H1 (cell line): ENCODE measurements around the gene KMT2A. TPM values are rescaled to one million over a fixed set of nuclear protein-coding genes. Genes with fewer than 3 reads are reported as not detected.

Source experiments
- CBX8 ChIP-seq: fragments of 300-800, 300-1000 bp; sonication (generic); IDR thresholded peaks from 2 replicates; pipeline ENCODE4 v1.7.1; 2016; ENCODE audit warnings: low read depth, low read length, borderline replicate concordance
- CEBPB ChIP-seq: IDR thresholded peaks from 2 replicates; pipeline ENCODE4 v1.6.1; 2012; ENCODE audit warnings: low read depth, low read length
- JUN ChIP-seq: IDR thresholded peaks from 2 replicates; pipeline ENCODE4 v1.6.1; 2011; ENCODE audit warnings: low read depth, mild to moderate bottlenecking, improper control_type of control experiment, low read length
- PHF8 ChIP-seq: fragments of 200-600 bp; sonication (generic); conservative IDR thresholded peaks from 2 replicates; pipeline ENCODE4 v1.7.1; 2012; ENCODE audit warnings: low read depth, mild to moderate bottlenecking, inconsistent platforms, low read length, moderate library complexity
- POLR2AphosphoS5 ChIP-seq: IDR thresholded peaks from 2 replicates; pipeline ENCODE4 v1.6.1; 2011; ENCODE audit warnings: low read depth, low read length
- SIN3A ChIP-seq, 2 experiments: IDR thresholded peaks in 1 of 2; conservative IDR thresholded peaks in 1 of 2; 2 replicates each; pipeline ENCODE4 v1.6.1; 2011 to 2012; ENCODE audit warnings: low read length in 2 of 2, improper control_type of control experiment in 1 of 2, low read depth in 1 of 2, mild to moderate bottlenecking in 1 of 2
- SRF ChIP-seq: IDR thresholded peaks from 2 replicates; pipeline ENCODE4 v1.6.1; 2011; ENCODE audit warnings: mild to moderate bottlenecking, low read depth, low read length, moderate library complexity
- polyA plus RNA-seq, 7 experiments: library from polyadenylated mRNA; depleted of rRNA in 3 of 7; stranded (reverse) in 5 of 7; unstranded in 2 of 7; fragments of >200 nt in 5 of 7; fragments of 200-250 nt in 2 of 7; gene quantifications; 1 replicate in 5 of 7; 2 replicates in 1 of 7; 4 replicates in 1 of 7; pipeline versions ENCODE4 v1.2.1 to v1.2.3, GENCODE V29; 2011 to 2013; ENCODE audit warnings: missing spikeins in 2 of 7, mixed read lengths in 2 of 7
- total RNA-seq: library from RNA; stranded (reverse); fragmentation: NEBNext Ultra II Directional; extraction: Animal tissue kit (Norgen Biotek cat#: 25700); gene quantifications from 2 replicates; pipeline ENCODE4 v1.2.1, GENCODE V29; 2021
- TF ChIP-seq, protein P1 (sequence below): fragments of 300-600 bp; sonication (generic); IDR thresholded peaks from 2 replicates; pipeline ENCODE4 v1.7.1; 2012; ENCODE audit warnings: low read length, moderate library complexity, mild to moderate bottlenecking, inconsistent platforms; ENCODE audit not compliant: insufficient replicate concordance

KMT2A gene
- total and polyA plus RNA-seq, 2 of the 8 experiments (the other 6 are each of a cell fraction or from before 2014, with no cell fraction given), result 35.9 to 62.1 TPM

- TF ChIP-seq, protein P1, sequence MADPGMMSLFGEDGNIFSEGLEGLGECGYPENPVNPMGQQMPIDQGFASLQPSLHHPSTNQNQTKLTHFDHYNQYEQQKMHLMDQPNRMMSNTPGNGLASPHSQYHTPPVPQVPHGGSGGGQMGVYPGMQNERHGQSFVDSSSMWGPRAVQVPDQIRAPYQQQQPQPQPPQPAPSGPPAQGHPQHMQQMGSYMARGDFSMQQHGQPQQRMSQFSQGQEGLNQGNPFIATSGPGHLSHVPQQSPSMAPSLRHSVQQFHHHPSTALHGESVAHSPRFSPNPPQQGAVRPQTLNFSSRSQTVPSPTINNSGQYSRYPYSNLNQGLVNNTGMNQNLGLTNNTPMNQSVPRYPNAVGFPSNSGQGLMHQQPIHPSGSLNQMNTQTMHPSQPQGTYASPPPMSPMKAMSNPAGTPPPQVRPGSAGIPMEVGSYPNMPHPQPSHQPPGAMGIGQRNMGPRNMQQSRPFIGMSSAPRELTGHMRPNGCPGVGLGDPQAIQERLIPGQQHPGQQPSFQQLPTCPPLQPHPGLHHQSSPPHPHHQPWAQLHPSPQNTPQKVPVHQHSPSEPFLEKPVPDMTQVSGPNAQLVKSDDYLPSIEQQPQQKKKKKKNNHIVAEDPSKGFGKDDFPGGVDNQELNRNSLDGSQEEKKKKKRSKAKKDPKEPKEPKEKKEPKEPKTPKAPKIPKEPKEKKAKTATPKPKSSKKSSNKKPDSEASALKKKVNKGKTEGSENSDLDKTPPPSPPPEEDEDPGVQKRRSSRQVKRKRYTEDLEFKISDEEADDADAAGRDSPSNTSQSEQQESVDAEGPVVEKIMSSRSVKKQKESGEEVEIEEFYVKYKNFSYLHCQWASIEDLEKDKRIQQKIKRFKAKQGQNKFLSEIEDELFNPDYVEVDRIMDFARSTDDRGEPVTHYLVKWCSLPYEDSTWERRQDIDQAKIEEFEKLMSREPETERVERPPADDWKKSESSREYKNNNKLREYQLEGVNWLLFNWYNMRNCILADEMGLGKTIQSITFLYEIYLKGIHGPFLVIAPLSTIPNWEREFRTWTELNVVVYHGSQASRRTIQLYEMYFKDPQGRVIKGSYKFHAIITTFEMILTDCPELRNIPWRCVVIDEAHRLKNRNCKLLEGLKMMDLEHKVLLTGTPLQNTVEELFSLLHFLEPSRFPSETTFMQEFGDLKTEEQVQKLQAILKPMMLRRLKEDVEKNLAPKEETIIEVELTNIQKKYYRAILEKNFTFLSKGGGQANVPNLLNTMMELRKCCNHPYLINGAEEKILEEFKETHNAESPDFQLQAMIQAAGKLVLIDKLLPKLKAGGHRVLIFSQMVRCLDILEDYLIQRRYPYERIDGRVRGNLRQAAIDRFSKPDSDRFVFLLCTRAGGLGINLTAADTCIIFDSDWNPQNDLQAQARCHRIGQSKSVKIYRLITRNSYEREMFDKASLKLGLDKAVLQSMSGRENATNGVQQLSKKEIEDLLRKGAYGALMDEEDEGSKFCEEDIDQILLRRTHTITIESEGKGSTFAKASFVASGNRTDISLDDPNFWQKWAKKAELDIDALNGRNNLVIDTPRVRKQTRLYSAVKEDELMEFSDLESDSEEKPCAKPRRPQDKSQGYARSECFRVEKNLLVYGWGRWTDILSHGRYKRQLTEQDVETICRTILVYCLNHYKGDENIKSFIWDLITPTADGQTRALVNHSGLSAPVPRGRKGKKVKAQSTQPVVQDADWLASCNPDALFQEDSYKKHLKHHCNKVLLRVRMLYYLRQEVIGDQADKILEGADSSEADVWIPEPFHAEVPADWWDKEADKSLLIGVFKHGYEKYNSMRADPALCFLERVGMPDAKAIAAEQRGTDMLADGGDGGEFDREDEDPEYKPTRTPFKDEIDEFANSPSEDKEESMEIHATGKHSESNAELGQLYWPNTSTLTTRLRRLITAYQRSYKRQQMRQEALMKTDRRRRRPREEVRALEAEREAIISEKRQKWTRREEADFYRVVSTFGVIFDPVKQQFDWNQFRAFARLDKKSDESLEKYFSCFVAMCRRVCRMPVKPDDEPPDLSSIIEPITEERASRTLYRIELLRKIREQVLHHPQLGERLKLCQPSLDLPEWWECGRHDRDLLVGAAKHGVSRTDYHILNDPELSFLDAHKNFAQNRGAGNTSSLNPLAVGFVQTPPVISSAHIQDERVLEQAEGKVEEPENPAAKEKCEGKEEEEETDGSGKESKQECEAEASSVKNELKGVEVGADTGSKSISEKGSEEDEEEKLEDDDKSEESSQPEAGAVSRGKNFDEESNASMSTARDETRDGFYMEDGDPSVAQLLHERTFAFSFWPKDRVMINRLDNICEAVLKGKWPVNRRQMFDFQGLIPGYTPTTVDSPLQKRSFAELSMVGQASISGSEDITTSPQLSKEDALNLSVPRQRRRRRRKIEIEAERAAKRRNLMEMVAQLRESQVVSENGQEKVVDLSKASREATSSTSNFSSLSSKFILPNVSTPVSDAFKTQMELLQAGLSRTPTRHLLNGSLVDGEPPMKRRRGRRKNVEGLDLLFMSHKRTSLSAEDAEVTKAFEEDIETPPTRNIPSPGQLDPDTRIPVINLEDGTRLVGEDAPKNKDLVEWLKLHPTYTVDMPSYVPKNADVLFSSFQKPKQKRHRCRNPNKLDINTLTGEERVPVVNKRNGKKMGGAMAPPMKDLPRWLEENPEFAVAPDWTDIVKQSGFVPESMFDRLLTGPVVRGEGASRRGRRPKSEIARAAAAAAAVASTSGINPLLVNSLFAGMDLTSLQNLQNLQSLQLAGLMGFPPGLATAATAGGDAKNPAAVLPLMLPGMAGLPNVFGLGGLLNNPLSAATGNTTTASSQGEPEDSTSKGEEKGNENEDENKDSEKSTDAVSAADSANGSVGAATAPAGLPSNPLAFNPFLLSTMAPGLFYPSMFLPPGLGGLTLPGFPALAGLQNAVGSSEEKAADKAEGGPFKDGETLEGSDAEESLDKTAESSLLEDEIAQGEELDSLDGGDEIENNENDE, result no peak
- TF ChIP-seq CBX8 (no peak), PHF8 (no peak), JUN (no peak), SIN3A (conservative IDR thresholded peaks at IDR 0.05 in 1 of 2, IDR thresholded peaks at IDR 0.05 in 1 of 2; ENCODE audit: low read depth in 1 of 2, low read length in 2 of 2) (no peak), SRF (no peak), POLR2AphosphoS5 (no peak), CEBPB (no peak)
These were observed 85.6 kb downstream of the KMT2A start (continued) for GRCh38 chr11:118521892-118522311.
